Activated T-cell treated with anti-CD3 and anti-CD28 coated beads, Interleukin-2, amount 50 U/mL, for 72 hours (primary cell): ENCODE measurements around the gene MRPS23. TPM values are rescaled to one million over a fixed set of nuclear protein-coding genes. Genes with fewer than 3 reads are reported as not detected.
A peak's percentile ranks its signal among the peaks of the same experiment; 100 is the strongest.

Experiments
- ATAC-seq, 2 donors: fragments of 150-1000 bp; cut with Tn5 transposase; replicated peaks in 1 of 2; 2 replicates each; pipeline ENCODE4 v1.10.0; 2021; ENCODE audit warnings: moderate library complexity in 2 of 2, mild to moderate bottlenecking in 1 of 2
- DNase-seq, 2 donors: peaks; one replicate each; pipeline ENCODE4 v3.0.0; 2021 to 2022; ENCODE audit warnings: mixed read lengths in 1 of 2
- H3K27ac Mint-ChIP-seq: one replicate; pipeline ENCODE4 v1.8.0; 2022; ENCODE audit warnings: mild to moderate bottlenecking, moderate library complexity, mixed read lengths
- H3K27me3 Mint-ChIP-seq: one replicate; pipeline ENCODE4 v1.8.0; 2022; ENCODE audit warnings: low read depth, mixed read lengths
- H3K36me3 Mint-ChIP-seq, 2 donors: one replicate each; pipeline ENCODE4 v1.8.0; 2022; ENCODE audit warnings: mixed read lengths in 2 of 2, mild to moderate bottlenecking in 1 of 2; ENCODE audit not compliant: insufficient read depth in 2 of 2
- H3K4me1 Mint-ChIP-seq: one replicate; pipeline ENCODE4 v1.8.0; 2022; ENCODE audit warnings: low read depth, mixed read lengths
- H3K4me3 Mint-ChIP-seq, 2 donors: one replicate each; pipeline ENCODE4 v1.8.0; 2022; ENCODE audit warnings: mild to moderate bottlenecking in 2 of 2, mixed read lengths in 2 of 2, moderate library complexity in 2 of 2
- H3K9me3 Mint-ChIP-seq, 2 donors: one replicate each; pipeline ENCODE4 v1.8.0; 2022; ENCODE audit warnings: mixed read lengths in 2 of 2
- total RNA-seq, 2 donors: library from RNA; stranded (reverse); gene quantifications; one replicate each; pipeline ENCODE4 v1.2.3, GENCODE V29; 2022

MRPS23 gene
- total RNA-seq, 2 donors from 2014 or later = 43.4 to 52.7 TPM

DNA sequence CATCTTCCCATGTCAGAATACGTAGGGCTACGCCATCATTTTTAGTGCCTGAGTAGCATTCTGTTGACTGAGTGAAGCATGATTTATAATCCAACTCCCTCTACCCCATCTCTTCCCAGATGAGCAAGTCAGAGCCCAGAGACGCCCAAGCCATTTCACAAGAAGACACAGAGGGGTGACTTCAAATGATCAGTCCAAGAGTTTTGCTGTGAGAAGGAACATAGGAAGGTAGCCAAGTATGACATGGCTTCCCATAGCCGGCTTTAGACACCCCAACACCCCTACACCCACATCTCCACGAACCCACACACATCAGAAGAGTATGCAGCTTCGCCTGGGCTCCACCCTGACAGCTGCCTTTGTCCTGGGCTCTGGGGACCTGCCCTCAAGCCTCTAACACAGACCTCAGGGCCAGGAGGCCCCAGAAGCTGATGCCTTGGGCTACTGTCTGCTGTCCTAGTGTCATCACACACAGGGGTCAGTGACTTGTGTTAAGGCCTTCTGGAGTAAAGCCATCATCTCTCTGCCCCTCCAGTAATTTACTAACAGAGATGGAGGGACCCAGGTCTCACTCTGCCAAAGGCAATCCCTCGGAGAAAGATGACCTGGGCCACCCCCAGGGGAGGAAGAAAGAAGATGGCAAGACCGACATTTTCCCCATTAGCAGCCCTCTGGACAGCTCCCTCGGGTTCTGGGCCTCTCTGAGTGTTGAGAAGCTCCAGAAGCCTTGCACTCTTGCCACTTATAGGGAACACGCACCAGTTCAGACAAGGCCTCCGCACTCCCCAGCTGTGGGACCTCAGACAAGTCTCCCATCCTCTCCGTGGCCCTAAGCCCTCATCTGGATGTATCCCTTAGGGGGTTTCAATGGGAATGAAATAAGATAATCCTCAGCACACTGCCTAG is 38.7 kb upstream of the MRPS23 start:
- Mint-ChIP-seq H3K4me1 (no peaks in the 10 kb centered on the region), H3K9me3 (no peaks in the 10 kb centered on the region), H3K4me3 (no peak overlapping the region), H3K36me3 (no peaks in the 10 kb centered on the region), H3K27me3 (peaks cover 12% of the 10 kb centered on the region), H3K27ac (no peak overlapping the region)
- ATAC-seq (no peak), DNase-seq (no peak)

DNA sequence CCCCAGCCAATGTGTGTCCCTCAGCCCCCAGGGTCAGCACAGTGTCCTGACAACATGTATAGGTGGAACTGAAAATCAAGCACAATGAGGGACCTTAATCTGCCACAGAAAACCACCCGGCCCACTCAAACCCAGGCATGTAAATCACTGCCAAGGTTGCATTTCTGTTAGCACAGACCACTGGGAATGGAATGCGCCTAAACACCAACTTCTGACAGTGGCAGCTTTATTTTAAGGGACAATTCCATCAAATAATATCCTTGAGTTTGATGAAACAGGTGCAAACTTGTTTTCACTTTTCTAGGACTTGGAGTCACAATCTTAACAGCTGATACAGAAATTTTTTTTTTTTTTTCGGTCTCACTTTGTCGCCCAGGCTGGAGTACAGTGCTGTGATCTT is 37.3 kb upstream of the MRPS23 start:
- peaks cover 6% of the 10 kb centered on the region for H3K27me3 Mint-ChIP-seq
- ATAC-seq (no peak), DNase-seq (no peak)
- no peaks in the 10 kb centered on the region for H3K4me1 Mint-ChIP-seq
- no peaks in the 10 kb centered on the region for H3K9me3 Mint-ChIP-seq
- no peak overlapping the region for H3K4me3 Mint-ChIP-seq
- no peak overlapping the region for H3K27ac Mint-ChIP-seq
- H3K36me3 Mint-ChIP-seq = no peaks in the 10 kb centered on the region

DNA sequence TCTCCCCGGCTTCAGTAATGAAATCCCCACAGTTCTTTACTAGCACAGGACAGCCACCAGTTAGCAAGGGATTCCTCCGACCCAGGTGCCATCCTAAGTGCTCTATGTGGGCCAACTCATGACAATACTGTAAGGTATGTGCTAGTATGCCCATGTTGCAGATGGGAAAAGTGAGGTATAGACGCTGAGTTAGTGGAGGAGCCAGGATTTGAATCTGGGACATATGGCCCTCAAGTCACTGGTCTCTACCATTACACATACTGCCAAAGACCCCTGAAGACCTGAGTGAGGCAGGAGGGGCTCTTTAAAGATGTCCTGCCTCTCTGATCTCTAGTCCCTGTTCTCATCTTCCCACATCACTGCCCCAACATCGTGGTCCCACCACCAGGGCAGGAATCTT is 36.2 kb upstream of the MRPS23 start:
- H3K9me3 Mint-ChIP-seq = no peaks in the 10 kb centered on the region
- H3K27ac Mint-ChIP-seq = no peak overlapping the region
- H3K4me1 Mint-ChIP-seq = peaks cover 2% of the 10 kb centered on the region
- DNase-seq (no peak), ATAC-seq (no peak)
- H3K36me3 Mint-ChIP-seq = no peaks in the 10 kb centered on the region
- no peak overlapping the region for H3K4me3 Mint-ChIP-seq
- H3K27me3 Mint-ChIP-seq = peaks cover 6% of the 10 kb centered on the region

DNA sequence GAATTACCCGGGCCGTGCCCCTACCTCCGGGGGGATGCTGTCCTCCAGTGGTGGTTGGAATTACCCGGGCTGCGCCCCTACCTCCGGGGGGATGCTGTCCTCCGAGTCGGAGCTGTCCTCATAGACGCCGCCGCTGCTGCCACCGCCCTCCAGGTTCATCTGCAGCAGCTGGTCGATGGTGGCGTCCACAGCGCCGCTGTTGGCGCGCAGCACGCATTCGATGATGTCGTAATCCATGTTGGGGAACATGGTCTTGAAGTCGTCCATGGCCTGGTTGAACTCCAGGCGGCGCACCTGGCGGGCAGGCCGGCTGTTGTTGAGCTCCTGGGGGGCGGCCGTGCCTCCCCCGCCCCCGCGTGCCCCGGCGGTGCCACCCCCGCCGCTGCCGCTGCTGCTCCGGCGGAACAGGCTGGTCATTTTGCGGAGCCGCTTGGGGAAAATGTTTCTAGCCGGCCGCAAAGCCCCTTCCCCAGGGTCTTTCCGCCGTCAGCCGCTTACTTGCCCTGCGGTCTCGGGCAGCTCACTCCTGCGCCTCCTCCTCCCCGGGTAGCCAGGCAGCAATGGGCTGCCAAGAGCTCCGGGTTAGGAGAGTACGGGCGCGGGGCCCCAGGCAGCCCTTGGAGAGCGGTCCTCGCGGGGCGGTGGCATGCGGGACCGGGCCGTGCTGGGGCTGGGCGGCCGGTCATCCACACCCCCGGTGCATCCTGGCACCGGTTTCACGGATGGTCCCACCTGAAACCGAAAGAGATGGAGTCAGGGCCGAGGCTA is 35.5 kb upstream of the MRPS23 start:
- H3K4me3 Mint-ChIP-seq = no peak overlapping the region
- no peak overlapping the region for H3K27ac Mint-ChIP-seq
- H3K27me3 Mint-ChIP-seq = peaks cover 6% of the 10 kb centered on the region
- peaks cover 9% of the 10 kb centered on the region for H3K4me1 Mint-ChIP-seq
- DNase-seq (no peak), ATAC-seq (no peak)
- no peaks in the 10 kb centered on the region for H3K36me3 Mint-ChIP-seq
- H3K9me3 Mint-ChIP-seq = no peaks in the 10 kb centered on the region

DNA sequence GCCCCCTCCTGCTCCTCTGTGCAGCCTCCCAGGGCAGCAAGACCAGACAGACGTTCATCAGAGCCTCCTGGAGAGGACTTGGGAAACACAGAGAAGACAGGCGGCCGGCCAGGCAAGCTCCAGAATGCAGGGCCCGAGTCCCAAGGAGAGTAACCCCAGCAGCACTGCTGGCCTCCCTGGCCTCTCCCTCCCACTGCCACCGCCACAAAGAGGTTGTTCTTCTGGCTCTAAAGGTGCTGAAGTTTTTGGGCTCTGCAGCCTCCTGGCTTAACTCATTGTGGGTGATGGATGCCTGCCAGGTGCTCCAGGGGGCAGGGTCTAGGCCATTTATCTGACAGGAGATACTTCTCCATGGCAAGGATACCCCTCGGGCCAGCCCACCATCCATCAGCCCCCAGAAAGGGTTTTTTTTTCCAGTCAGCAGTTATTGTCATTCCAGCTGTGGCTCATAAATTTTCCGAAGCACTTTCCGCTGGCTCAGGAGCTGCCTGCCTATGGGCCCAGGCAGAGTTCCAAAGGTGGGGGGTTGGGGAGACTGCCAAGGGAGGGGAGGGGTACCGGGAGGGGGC is 32.0 kb upstream of the MRPS23 start:
- no peak overlapping the region for H3K27ac Mint-ChIP-seq
- ATAC-seq = no peak

DNA sequence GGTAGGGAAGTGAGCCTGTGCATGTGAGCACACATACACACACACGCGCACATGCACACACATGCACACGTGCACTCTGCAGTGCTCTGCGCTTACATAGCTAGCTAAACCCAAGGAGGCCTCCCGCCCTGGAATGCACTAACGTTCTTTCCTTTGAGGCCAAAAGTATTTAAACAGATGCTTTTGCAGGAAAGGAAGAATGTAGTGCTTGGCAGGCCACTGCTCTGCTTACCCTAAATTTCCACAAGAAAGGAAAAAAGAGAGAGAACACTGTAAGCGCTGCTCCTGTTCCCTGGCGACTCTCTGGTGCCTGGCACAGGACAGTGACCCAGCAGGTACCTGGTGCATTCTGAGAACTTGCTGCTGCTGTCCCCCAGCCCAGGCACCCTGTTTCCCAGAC is 31.3 kb upstream of the MRPS23 start:
- Mint-ChIP-seq H3K27ac (no peak overlapping the region), H3K4me1 (peaks cover 35% of the 10 kb centered on the region), H3K4me3 (peak overlapping the region in 1 of 2 donors; percentile 31), H3K36me3 (no peaks in the 10 kb centered on the region), H3K9me3 (no peaks in the 10 kb centered on the region), H3K27me3 (peaks cover 9% of the 10 kb centered on the region)
- DNase-seq = no peak
- no peak for ATAC-seq

More for the DNA sequence above, 32.0 kb upstream of the MRPS23 start:
- Mint-ChIP-seq H3K9me3 (no peaks in the 10 kb centered on the region), H3K4me1 (peaks cover 35% of the 10 kb centered on the region), H3K36me3 (no peaks in the 10 kb centered on the region), H3K27me3 (peaks cover 6% of the 10 kb centered on the region), H3K4me3 (no peak overlapping the region)
- no peak for DNase-seq

DNA sequence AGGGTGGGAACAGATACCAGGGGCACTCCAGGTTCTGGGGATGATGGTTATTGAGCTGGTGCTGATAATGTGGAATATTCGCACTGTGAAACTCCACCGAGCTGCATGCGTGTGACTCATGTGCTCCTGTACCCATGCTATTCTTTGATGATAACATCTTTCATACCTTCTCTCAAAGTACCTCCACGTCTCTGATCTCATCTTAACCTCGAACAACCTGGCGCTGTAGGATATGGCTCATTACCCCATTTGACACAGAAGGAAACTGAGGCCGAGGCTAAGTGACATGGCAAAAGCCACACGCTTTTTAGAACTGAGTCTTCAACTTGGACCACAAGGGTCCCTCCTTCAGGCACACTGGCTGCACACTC is 30.2 kb upstream of the MRPS23 start:
- Mint-ChIP-seq H3K4me3 (peak overlapping the region; percentile 8 to 20), H3K9me3 (no peaks in the 10 kb centered on the region), H3K27ac (no peak overlapping the region), H3K4me1 (peaks cover 39% of the 10 kb centered on the region), H3K36me3 (no peaks in the 10 kb centered on the region), H3K27me3 (peaks cover 14% of the 10 kb centered on the region)
- peak; percentile 91 to 94 for ATAC-seq
- peak; percentile 24 to 54 for DNase-seq

DNA sequence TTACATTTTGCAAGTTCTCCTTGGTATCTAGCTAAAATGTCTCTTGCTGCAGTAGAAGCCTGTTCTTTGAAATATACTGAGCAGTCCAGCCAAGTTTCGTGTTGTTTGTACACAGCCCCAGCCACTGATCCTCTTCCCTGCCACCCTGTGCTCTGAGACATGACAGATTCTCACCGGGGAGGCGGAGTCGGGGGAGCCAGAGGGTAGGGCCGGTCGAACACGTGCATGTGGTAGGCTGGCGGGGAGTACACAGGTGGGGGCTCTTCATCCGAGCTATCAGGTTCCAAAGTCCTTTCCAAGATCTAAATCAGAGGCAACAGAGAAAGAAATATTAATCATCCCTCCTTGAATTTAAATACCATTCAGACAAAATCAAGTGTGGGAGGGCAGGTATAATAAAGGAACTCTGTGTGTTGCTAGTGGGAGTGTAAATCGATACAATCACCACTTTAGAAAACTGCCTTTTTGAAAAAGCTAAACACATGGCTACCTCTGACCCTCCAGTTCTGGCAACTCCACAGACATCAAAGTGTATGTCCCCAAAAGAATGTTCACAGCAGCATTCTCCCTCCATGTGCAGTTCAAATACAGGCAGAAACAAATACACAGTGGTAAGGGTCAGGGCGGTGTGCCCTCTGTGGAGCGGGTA is 29.7 kb upstream of the MRPS23 start:
- Mint-ChIP-seq H3K9me3 (no peaks in the 10 kb centered on the region), H3K36me3 (no peaks in the 10 kb centered on the region), H3K27me3 (peaks cover 11% of the 10 kb centered on the region), H3K4me3 (peak overlapping the region; percentile 24 to 30), H3K4me1 (peaks cover 41% of the 10 kb centered on the region), H3K27ac (no peak overlapping the region)
- DNase-seq (no peak), ATAC-seq (no peak)

DNA sequence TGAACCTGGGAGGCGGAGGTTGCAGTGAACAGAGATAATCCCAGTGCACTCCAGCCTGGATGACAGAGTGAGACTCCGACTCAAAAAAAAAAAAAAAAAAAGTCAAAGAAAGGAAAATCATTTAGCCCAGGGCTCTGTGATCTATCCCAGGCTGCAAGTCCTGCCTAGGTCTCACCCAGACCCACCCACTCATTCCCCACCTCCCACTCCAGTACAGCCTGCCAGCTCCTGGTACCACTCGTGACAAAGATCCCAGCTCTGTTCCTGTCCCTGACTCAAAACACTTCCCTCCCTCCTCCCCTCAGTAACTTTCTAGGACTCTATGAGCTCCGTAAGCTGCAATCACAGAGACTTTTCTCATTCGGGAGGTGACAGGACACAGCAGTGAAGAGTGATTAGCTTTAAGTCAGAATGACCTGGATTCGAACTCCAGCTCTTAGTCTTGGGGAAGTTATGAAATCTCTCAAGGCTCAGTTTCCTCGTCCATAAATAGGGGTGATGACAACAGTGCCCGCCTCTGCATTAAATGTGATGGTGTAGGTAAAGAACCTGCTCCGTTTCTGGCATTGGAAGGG is 28.0 kb upstream of the MRPS23 start:
- ATAC-seq (peak in 1 of 2 donors; percentile 39), DNase-seq (no peak)
- H3K27me3 Mint-ChIP-seq = peaks cover 8% of the 10 kb centered on the region

DNA sequence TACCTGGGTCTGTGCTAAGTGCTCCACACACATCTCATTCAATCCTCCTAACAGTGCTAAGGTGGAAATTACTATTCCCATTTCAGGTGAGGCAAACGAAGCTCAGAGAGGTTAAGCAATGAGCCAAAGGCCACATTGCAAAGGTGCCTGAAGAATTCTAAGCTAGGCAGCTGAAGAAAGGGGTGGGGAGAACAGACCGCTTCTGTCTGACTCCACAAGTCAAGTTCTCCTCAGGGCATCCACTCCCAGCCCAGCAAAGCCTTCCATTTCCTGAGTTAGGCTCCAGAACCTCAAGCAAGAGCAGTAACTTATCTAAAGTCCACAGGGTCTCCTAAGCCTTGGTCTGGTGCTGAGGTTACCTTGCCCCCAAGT is 27.0 kb upstream of the MRPS23 start:
- no peaks in the 10 kb centered on the region for H3K36me3 Mint-ChIP-seq
- no peaks in the 10 kb centered on the region for H3K9me3 Mint-ChIP-seq
- H3K27me3 Mint-ChIP-seq = peaks cover 13% of the 10 kb centered on the region

More for the DNA sequence above, 28.0 kb upstream of the MRPS23 start:
- H3K36me3 Mint-ChIP-seq = no peaks in the 10 kb centered on the region
- no peak overlapping the region for H3K27ac Mint-ChIP-seq
- peaks cover 47% of the 10 kb centered on the region for H3K4me1 Mint-ChIP-seq
- H3K4me3 Mint-ChIP-seq = no peak overlapping the region
- no peaks in the 10 kb centered on the region for H3K9me3 Mint-ChIP-seq

DNA sequence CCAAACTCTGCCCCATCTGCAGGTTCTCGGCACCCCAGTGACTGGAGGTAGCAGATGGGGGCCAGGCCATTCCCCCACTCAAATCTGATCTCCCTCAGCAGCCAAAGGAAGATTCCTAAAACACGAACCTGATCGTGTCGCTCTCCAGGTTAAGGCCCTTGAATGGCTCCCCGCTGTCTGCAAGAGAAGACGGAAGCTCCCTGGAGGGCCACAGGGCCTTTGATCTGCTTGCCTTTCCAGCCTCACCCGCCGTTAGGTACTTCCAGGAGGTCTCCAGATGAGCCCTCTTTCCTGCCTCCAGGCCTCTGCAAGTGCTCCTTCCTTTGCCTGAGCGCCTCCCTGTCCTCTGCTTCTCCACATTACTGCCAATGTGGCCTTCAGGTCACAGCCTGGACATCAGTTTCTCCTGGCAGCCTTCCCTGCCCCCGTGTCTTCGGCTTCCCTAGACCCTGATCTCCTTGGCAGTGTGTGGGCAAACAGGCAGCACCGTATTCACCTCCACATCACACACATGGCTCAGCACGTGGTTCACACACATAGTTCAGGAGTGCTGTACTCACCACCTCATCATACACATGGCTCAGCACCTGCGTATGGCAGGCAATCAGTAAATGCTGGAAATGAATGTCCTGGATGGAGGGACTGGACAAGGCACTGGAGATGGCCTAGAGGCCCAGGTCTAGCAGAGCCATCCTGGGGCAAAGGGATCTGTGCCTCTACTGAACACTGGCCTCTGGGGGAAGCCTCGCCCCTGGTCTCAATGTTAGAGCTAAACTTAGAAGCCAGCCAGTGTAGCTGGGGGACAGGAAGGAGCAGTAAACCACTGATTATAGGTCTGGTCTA is 26.4 kb upstream of the MRPS23 start:
- H3K27me3 Mint-ChIP-seq = peaks cover 18% of the 10 kb centered on the region
- no peak overlapping the region for H3K4me3 Mint-ChIP-seq
- DNase-seq (no peak), ATAC-seq (no peak)
- no peaks in the 10 kb centered on the region for H3K36me3 Mint-ChIP-seq
- H3K9me3 Mint-ChIP-seq = no peaks in the 10 kb centered on the region
- peaks cover 47% of the 10 kb centered on the region for H3K4me1 Mint-ChIP-seq
- H3K27ac Mint-ChIP-seq = no peak overlapping the region

More for the DNA sequence above, 27.0 kb upstream of the MRPS23 start:
- Mint-ChIP-seq H3K4me1 (peaks cover 47% of the 10 kb centered on the region), H3K4me3 (no peak overlapping the region), H3K27ac (no peak overlapping the region)
- ATAC-seq (no peak), DNase-seq (no peak)
